T-helper 2 cell (primary cell): ENCODE data around the gene KIF26A.
A peak's percentile ranks its signal among the peaks of the same experiment; 100 is the strongest.

ENCODE experiments used
- DNase-seq, 5 experiments: peaks; one replicate each; pipeline versions ENCODE4 v3.0.0 to v3.0.0-alpha.2; 2012 to 2022

KIF26A gene

GRCh38 chr14:104101086-104101621 lies 37.2 kb upstream of the KIF26A start:
- DNase-seq, result peak in 1 of 5 experiments; percentile 1

GRCh38 chr14:104101651-104102281 lies 36.6 kb upstream of the KIF26A start:
- no peak for DNase-seq

DNA sequence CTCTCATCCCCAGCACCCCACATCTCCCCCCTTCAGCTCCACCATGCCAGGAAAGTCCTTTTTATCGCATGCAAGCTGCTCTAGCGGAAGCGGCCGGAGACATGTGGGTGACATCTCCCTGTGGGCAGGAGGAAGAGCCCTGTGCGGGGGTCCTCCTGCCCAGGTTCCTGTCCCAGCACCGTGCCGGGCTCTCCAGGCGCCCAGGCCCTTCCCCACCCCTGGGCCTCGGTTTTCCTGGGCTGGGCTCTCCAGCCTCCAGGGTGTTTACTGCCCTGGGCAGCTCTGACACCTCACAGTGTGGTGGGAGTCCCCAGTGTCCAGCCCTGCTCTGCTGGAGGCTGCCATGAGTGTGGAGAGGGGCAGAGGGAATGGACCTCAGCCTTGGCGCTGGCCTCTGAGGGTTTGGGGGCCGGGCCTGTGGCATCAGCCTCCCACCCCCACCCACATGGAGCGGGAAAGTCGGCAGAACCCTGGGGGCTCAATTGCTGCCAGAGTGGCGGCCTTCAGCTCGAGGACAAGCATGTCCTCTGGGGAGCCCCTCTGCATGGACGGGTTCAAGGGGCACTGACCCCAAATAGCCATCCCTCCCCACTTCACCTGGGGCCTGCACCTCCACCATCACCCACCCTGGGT lies 36.0 kb upstream of the KIF26A start:
- peak in 1 of 5 experiments; percentile 1 for DNase-seq

GRCh38 chr14:104103061-104103445 lies 35.3 kb upstream of the KIF26A start:
- peak in 1 of 5 experiments; percentile 1 for DNase-seq

- DNase-seq, result peak in 1 of 5 experiments; percentile 2
These were observed 34.8 kb upstream of the KIF26A start for GRCh38 chr14:104103446-104104075.

- DNase-seq, result peak in 1 of 5 experiments; percentile 2
These were observed 34.1 kb upstream of the KIF26A start for GRCh38 chr14:104104076-104104901.

GRCh38 chr14:104105071-104105821 lies 33.1 kb upstream of the KIF26A start:
- DNase-seq, result peak in 1 of 5 experiments; percentile 2

DNA sequence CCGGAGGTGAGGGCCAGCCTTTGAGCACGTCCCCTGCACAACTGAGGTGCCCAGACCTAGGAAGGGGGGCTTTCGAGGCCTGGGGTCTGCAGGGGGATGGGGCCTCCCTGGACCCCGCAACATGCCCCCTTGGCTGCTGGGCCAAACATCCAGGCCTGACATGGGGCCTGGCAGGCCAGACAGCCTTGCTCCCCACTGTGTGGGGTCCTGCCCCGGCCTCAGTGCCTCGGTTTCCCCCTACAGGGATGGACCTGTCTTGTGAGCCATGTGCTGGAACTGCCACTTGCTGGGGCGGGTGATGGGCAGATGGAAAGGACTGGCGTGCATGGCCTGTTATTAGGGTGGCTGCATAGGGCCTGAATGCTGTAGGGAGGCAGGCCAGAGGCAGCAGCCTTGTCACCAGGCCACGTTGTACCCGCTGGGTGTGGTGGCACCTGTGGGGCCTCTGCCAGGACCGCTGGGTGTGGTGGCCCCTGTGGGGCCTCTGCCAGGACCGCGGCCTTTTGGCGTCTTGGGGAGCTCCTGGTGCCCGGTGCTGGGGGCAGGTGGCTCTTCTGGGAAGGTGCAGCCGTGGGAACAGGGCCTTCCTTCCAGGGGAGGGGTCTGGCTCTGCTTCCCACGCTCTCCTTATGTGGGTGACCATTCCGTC lies 32.4 kb upstream of the KIF26A start:
- peak in 1 of 5 experiments; percentile 2 for DNase-seq

- peak in 1 of 5 experiments; percentile 3 for DNase-seq
These were observed 31.9 kb upstream of the KIF26A start for GRCh38 chr14:104106471-104106991.

- DNase-seq, result peak in 1 of 5 experiments; percentile 2
These were observed 31.2 kb upstream of the KIF26A start for GRCh38 chr14:104107101-104107581.

- DNase-seq, result peak in 1 of 5 experiments; percentile 2
These were observed 30.5 kb upstream of the KIF26A start for GRCh38 chr14:104107611-104108569.

GRCh38 chr14:104108570-104109541 lies 29.5 kb upstream of the KIF26A start:
- peak in 1 of 5 experiments; percentile 2 for DNase-seq

DNA sequence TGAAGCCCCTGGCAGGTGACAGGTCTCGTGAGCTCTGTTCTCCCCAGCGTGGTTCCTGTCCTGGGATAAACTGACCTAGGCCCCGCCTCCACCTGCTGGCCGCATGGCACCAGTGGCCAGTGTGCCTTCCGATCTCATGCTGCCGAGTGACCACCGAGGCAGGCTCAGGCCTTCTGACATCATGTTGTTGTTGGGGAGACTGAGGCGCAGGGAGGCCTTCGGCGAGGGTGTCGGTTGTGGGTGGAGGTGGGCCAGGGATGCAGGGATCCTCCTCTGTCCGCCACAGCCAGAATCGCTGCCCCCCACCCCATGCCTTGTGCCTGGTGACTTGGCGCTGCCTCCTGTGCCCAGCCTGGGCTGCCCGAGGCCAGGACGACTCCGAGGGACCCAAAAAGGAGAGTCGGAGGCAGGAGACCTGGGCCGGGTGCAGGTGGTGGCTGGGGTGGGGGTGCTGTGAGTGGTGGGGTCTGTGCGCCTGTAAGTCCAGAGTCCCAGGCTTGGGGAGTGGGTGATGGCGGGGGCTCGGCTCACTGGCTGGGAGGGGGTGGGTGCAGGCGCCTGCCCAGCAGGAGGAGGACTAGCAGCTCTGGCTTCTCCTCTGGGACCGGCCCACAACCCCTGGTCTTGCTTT lies 28.5 kb upstream of the KIF26A start:
- DNase-seq, result peak in 1 of 5 experiments; percentile 1

GRCh38 chr14:104110491-104111209 lies 27.7 kb upstream of the KIF26A start:
- peak in 1 of 5 experiments; percentile 2 for DNase-seq

GRCh38 chr14:104111301-104112112 lies 26.9 kb upstream of the KIF26A start:
- peak in 1 of 5 experiments; percentile 3 for DNase-seq

DNA sequence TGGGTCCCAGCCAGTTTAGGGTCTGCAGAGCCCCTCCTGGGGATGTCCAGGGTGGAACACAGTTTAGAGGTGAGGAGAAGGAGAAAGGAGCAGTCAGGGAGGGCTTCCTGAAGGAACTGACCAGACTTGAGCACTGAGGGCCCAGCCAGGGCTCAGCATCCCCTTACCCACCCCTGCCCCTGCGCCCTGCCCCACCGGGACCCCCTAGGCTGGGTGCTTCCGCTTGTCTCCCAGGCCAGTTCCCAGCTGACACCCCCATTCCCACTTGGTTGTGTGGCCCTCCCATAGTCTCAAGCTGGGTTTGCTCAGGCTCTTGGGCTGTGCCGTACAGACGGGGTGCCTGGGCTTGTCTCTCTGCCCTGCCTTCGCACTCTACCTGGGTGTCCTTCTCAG lies 26.3 kb upstream of the KIF26A start:
- DNase-seq, result no peak
